T-helper 1 cell treated with Interleukin-12 subunit alpha and Interleukin-12 subunit beta and Interleukin-4 antibody, amounts not matched to agents 30 ng/mL and 1 ng/mL, for 36 hours (primary cell): ENCODE results near the gene IQGAP3. TPM values are rescaled to one million over a fixed set of nuclear protein-coding genes. Genes with fewer than 3 reads are reported as not detected.

Experiments
- intact Hi-C: fragments of 100-400 bp; cut with micrococcal nuclease; formaldehyde crosslinking; loops from one replicate; pipeline ENCODE4 v1.15.1; 2024
- total RNA-seq: library from RNA; stranded (reverse); gene quantifications from 2 replicates; pipeline ENCODE4 v1.2.3, GENCODE V29; 2022

The IQGAP3 gene
- total RNA-seq, 1 donor from 2014 or later, result 11.6 TPM

- intact Hi-C loops, result loop anchor here (2.0 kb wide), 1 partner anchor 64 kb away; no protein-coding TSS in a partner anchor
Measured at GRCh38 chr1:156544592-156545102, 27.7 kb downstream of the IQGAP3 start.

GRCh38 chr1:156543066-156543465 is 29.3 kb downstream of the IQGAP3 start:
- intact Hi-C loops, result no loop called here

GRCh38 chr1:156540955-156541354 is 31.4 kb downstream of the IQGAP3 start:
- intact Hi-C loops, result no loop called here

GRCh38 chr1:156539818-156540355 is 32.5 kb downstream of the IQGAP3 start:
- intact Hi-C loops, result no loop called here

- intact Hi-C loops, result no loop called here
Measured at GRCh38 chr1:156538711-156539440, 33.5 kb downstream of the IQGAP3 start.

GRCh38 chr1:156537027-156537426 is 35.3 kb downstream of the IQGAP3 start:
- intact Hi-C loops, result no loop called here

GRCh38 chr1:156534424-156535060 is 37.8 kb downstream of the IQGAP3 start:
- intact Hi-C loops, result no loop called here

- intact Hi-C loops, result no loop called here
Measured at GRCh38 chr1:156533568-156534220, 38.7 kb downstream of the IQGAP3 start.

GRCh38 chr1:156532374-156532773 is 40.0 kb downstream of the IQGAP3 start:
- intact Hi-C loops, result no loop called here

- intact Hi-C loops, result no loop called here
Measured at GRCh38 chr1:156530006-156530405, 42.4 kb downstream of the IQGAP3 start.

- intact Hi-C loops, result loop anchor here (10.0 kb wide), 1 partner anchor 54 kb away; no protein-coding TSS in a partner anchor
Measured at GRCh38 chr1:156528875-156529425, 43.4 kb downstream of the IQGAP3 start.

- intact Hi-C loops, result loop anchor here (10.0 kb wide), 1 partner anchor 53 kb away; no protein-coding TSS in a partner anchor
Measured at GRCh38 chr1:156528231-156528630, 44.1 kb downstream of the IQGAP3 start.

- intact Hi-C loops, result loop anchor here (10.0 kb wide), 1 partner anchor 53 kb away; no protein-coding TSS in a partner anchor
Measured at GRCh38 chr1:156527584-156527983, 44.8 kb downstream of the IQGAP3 start.

- intact Hi-C loops, result loop anchor here (2.0 to 10.0 kb wide), 2 partner anchors 21 to 51 kb away; no protein-coding TSS in a partner anchor
Measured at GRCh38 chr1:156525856-156526489, 46.4 kb downstream of the IQGAP3 start.

- intact Hi-C loops, result loop anchor here (2.0 to 10.0 kb wide), 2 partner anchors 20 to 50 kb away; no protein-coding TSS in a partner anchor
Measured at GRCh38 chr1:156525071-156525501, 47.3 kb downstream of the IQGAP3 start.

- intact Hi-C loops, result loop anchor here (2.0 to 10.0 kb wide), 2 partner anchors 20 to 50 kb away; no protein-coding TSS in a partner anchor
Measured at GRCh38 chr1:156524481-156524869, 47.9 kb downstream of the IQGAP3 start.

- intact Hi-C loops, result loop anchor here (2.0 to 10.0 kb wide), 2 partner anchors 19 to 49 kb away; no protein-coding TSS in a partner anchor
Measured at GRCh38 chr1:156523801-156524480, 48.4 kb downstream of the IQGAP3 start.

- intact Hi-C loops, result loop anchor here (10.0 kb wide), 1 partner anchor 48 kb away; no protein-coding TSS in a partner anchor
Measured at GRCh38 chr1:156522443-156522970, 49.9 kb downstream of the IQGAP3 start.

GRCh38 chr1:156517748-156518147 is 54.6 kb downstream of the IQGAP3 start:
- intact Hi-C loops, result no loop called here
